WTC11 (cell line): ENCODE measurements around the gene CPT1B. TPM values are rescaled to one million over a fixed set of nuclear protein-coding genes. Genes with fewer than 3 reads are reported as not detected.

ENCODE experiments used
- AR ChIP-seq: fragments of 250-450 bp; sonication (Bioruptor Pico); IDR thresholded peaks from 2 replicates; pipeline ENCODE4 v1.9.0; 2021; ENCODE audit warnings: mild to moderate bottlenecking
- ATF2 ChIP-seq: sonication (generic); formaldehyde crosslinking; IDR thresholded peaks from 2 replicates; pipeline ENCODE4 v1.8.1; 2022; ENCODE audit warnings: low read depth, missing genetic modification reagents, borderline replicate concordance
- CREB1 ChIP-seq: sonication (generic); formaldehyde crosslinking; IDR thresholded peaks from 2 replicates; pipeline ENCODE4 v1.8.0; 2023; ENCODE audit warnings: mild to moderate bottlenecking, missing genetic modification reagents
- CREM ChIP-seq: sonication (generic); formaldehyde crosslinking; IDR thresholded peaks from 2 replicates; pipeline ENCODE4 v1.8.1; 2022; ENCODE audit warnings: mild to moderate bottlenecking, missing genetic modification reagents, moderate library complexity
- CTCF ChIP-seq: fragments of 200-600 bp; IDR thresholded peaks from 2 replicates; pipeline ENCODE4 v1.8.0; 2022; ENCODE audit warnings: antibody characterized with exemption
- E2F5 ChIP-seq: sonication (generic); formaldehyde crosslinking; IDR thresholded peaks from 2 replicates; pipeline ENCODE4 v1.8.1; 2022; ENCODE audit warnings: mild to moderate bottlenecking, moderate library complexity, missing genetic modification reagents
- EMX1 ChIP-seq: fragments of 250-450 bp; sonication (Bioruptor Pico); IDR thresholded peaks from 2 replicates; pipeline ENCODE4 v1.8.0; 2021; ENCODE audit warnings: mild to moderate bottlenecking
- IRF1 ChIP-seq: sonication (generic); formaldehyde crosslinking; IDR thresholded peaks from 2 replicates; pipeline ENCODE4 v1.8.0; 2023; ENCODE audit warnings: missing genetic modification reagents
- JUN ChIP-seq: sonication (generic); formaldehyde crosslinking; IDR thresholded peaks from 2 replicates; pipeline ENCODE4 v1.8.0; 2023; ENCODE audit warnings: mild to moderate bottlenecking, missing genetic modification reagents
- NR2C2 ChIP-seq: sonication (generic); formaldehyde crosslinking; IDR thresholded peaks from 2 replicates; pipeline ENCODE4 v1.8.0; 2022; ENCODE audit warnings: mild to moderate bottlenecking, missing genetic modification reagents
- NR3C1 ChIP-seq: sonication (generic); formaldehyde crosslinking; conservative IDR thresholded peaks from 2 replicates; pipeline ENCODE4 v1.8.1; 2023; ENCODE audit warnings: low read depth, mild to moderate bottlenecking, missing genetic modification reagents
- PRDM15 ChIP-seq: sonication (generic); formaldehyde crosslinking; IDR thresholded peaks from 2 replicates; pipeline ENCODE4 v1.8.0; 2022; ENCODE audit warnings: missing genetic modification reagents
- PRRX2 ChIP-seq: fragments of 250-450 bp; sonication (Bioruptor Pico); IDR thresholded peaks from 2 replicates; pipeline ENCODE4 v1.8.0; 2021; ENCODE audit warnings: mild to moderate bottlenecking
- RORB ChIP-seq: fragments of 250-450 bp; sonication (Bioruptor Pico); IDR thresholded peaks from 2 replicates; pipeline ENCODE4 v1.9.0; 2021; ENCODE audit warnings: mild to moderate bottlenecking
- SMAD4 ChIP-seq: sonication (generic); formaldehyde crosslinking; IDR thresholded peaks from 2 replicates; pipeline ENCODE4 v1.8.0; 2022; ENCODE audit warnings: mild to moderate bottlenecking, missing genetic modification reagents
- SOX15 ChIP-seq: fragments of 250-450 bp; sonication (Bioruptor Pico); IDR thresholded peaks from 2 replicates; pipeline ENCODE4 v1.9.0; 2021; ENCODE audit warnings: mild to moderate bottlenecking
- SP1 ChIP-seq: sonication (generic); formaldehyde crosslinking; conservative IDR thresholded peaks from 2 replicates; pipeline ENCODE4 v1.8.1; 2022; ENCODE audit warnings: missing genetic modification reagents
- STAT6 ChIP-seq: sonication (generic); formaldehyde crosslinking; conservative IDR thresholded peaks from 2 replicates; pipeline ENCODE4 v1.8.1; 2023; ENCODE audit warnings: mild to moderate bottlenecking, low read depth, missing genetic modification reagents, moderate library complexity
- TCF7 ChIP-seq: sonication (generic); formaldehyde crosslinking; IDR thresholded peaks from 2 replicates; pipeline ENCODE4 v1.8.0; 2022; ENCODE audit warnings: mild to moderate bottlenecking, low read depth, missing genetic modification reagents, moderate library complexity
- ZBTB43 ChIP-seq: sonication (generic); formaldehyde crosslinking; IDR thresholded peaks from 2 replicates; pipeline ENCODE4 v1.8.1; 2023; ENCODE audit warnings: mild to moderate bottlenecking, missing genetic modification reagents
- ZMAT4 ChIP-seq: fragments of 250-450 bp; sonication (Bioruptor Pico); IDR thresholded peaks from 2 replicates; pipeline ENCODE4 v1.9.0; 2021; ENCODE audit warnings: mild to moderate bottlenecking
- ZNF263 ChIP-seq: sonication (generic); formaldehyde crosslinking; IDR thresholded peaks from 2 replicates; pipeline ENCODE4 v1.8.1; 2022; ENCODE audit warnings: low read depth, mild to moderate bottlenecking, moderate library complexity, missing genetic modification reagents
- ZNF423 ChIP-seq: fragments of 250-450 bp; sonication (Bioruptor Pico); IDR thresholded peaks from 2 replicates; pipeline ENCODE4 v2.1.2; 2022; ENCODE audit warnings: mild to moderate bottlenecking, moderate library complexity
- total RNA-seq: library from RNA; stranded (reverse); gene quantifications from 3 replicates; pipeline ENCODE4 v1.2.3, GENCODE V29; 2021

The CPT1B gene
- total RNA-seq, 1 experiment from 2014 or later, result 33.7 TPM

- no peak for TF ChIP-seq IRF1 (CRISPR knock-in tag)
- no peak for TF ChIP-seq ZMAT4 (CRISPR knock-in tag)
- peak; percentile 61 for TF ChIP-seq SP1 (CRISPR knock-in tag)
- no peak for TF ChIP-seq CREB1
- no peak for TF ChIP-seq EMX1
- peak; percentile 84 for TF ChIP-seq TCF7 (CRISPR knock-in tag)
- no peak for TF ChIP-seq STAT6
- 0 out of 2 replicates have a peak, but pooled peaks have one; percentile 67 for TF ChIP-seq ZBTB43 (CRISPR knock-in tag)
- no peak for TF ChIP-seq CTCF
- TF ChIP-seq PRRX2 (CRISPR knock-in tag), result no peak
- TF ChIP-seq NR2C2 (CRISPR knock-in tag), result peak; percentile 88
- no peak for TF ChIP-seq PRDM15 (CRISPR knock-in tag)
- TF ChIP-seq SOX15 (CRISPR knock-in tag), result no peak
- TF ChIP-seq AR, result no peak
- peak; percentile 38 for TF ChIP-seq CREM (CRISPR knock-in tag)
- no peak for TF ChIP-seq ZNF423 (CRISPR knock-in tag)
- TF ChIP-seq E2F5 (CRISPR knock-in tag), result peak; percentile 54
- TF ChIP-seq NR3C1 (CRISPR knock-in tag), result no peak
- TF ChIP-seq ATF2 (CRISPR knock-in tag), result no peak
- TF ChIP-seq RORB (CRISPR knock-in tag), result no peak
- TF ChIP-seq ZNF263 (CRISPR knock-in tag), result no peak
- TF ChIP-seq SMAD4, result no peak
- no peak for TF ChIP-seq JUN
These were observed 4.5 kb upstream of the CPT1B start, which contains the start of gene CHKB (continued) for GRCh38 chr22:50582493-50583293.
